Activated CD4-positive, alpha-beta T cell treated with anti-CD3 and anti-CD28 coated beads, Interleukin-2, amount 50 U/mL, for 24 hours (primary cell): Measurements from ENCODE around the gene ZNF230.

ENCODE experiments used
- DNase-seq, 2 donors: peaks; one replicate each; pipeline ENCODE4 v3.0.0-alpha.2; 2020; ENCODE audit warnings: low read depth in 1 of 2, low spot score in 1 of 2

The ZNF230 gene

DNA sequence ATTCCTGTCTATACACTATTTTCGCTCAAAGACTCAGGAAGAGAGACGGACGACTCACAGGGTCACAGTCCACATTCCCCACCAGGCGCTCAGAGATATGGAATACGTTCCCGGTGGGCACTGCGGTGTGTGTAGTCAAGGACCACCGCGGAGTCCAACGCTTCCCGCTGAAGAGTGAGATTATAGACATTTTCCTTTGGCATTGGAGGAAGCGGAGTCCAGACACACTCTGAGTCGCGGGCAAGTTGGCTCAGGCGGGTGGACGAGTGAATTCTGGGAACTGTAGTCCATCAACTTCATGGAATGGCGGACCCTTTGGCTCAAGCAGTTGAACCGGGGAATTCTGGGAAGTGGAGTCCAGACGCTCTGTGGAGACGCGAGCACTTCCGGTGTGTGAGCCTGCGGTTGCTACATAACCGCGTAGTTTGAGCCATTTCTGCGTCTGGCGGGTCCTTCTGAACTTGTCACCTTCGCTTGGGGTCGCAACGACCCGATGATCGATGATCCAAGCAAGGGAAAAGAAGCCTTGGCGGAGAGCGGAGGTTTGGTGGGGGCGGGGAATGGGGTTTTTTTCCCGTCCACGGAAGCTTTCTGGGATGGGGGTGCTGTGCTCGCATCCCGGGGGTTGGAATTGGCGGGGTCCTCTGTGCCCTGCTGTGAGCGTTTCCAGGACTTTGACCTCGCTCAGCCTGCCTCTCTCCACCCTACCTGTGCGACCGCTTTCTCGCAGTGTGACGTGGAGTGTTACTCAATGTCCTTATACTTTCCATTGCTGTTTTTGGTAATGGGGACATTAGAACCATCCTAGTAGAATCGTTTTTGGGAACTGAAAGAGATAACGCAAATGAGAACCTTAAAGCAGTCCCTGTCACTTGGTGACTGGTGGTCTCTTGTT lies at the start of gene ZNF230:
ZNF230 (plus strand) TSS at position 392 of the 895 bp plus-strand sequence. CDS start 4,122 bp downstream, outside the sequence.
- DNase-seq: peak; percentile 42 to 84

DNA sequence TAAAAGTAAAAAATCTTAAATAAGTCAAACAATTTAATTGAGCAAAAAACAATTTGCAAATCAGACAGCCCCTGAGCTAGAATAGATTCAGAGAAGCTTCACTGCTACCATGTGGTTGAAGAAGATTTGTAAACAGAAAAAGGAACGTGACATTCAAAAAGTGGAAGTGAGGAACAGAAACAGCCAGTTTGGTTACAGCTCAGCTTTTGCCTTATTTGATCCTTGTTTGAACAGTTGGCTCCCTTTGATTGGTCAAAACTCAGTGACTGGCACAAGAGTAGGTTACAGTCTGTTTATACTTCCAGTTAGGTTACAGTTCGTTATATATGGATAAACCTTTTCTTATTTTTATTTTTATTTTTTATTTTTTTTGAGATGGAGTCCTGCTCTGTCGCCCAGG lies 45.9 kb upstream of the ZNF230 start:
- no peak for DNase-seq

DNA sequence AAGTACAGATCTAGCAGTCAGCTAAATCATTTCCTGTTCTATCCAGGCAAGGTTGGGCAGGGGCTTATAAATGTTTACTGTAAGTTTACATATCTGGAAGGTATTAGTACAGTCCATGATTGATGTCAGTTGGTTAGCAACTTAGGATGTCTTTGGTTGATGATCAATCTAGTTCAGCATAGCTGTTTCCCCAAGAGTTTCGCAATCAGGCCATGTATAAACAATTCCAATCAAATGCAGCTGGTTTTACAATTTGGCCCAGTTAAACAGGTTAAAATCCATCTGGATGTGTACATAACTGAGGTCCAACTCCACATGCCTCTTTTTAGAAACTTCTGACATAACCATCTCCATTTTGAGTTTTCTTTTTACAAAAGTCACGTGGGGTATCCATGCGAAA lies 44.9 kb upstream of the ZNF230 start:
- DNase-seq: no peak

DNA sequence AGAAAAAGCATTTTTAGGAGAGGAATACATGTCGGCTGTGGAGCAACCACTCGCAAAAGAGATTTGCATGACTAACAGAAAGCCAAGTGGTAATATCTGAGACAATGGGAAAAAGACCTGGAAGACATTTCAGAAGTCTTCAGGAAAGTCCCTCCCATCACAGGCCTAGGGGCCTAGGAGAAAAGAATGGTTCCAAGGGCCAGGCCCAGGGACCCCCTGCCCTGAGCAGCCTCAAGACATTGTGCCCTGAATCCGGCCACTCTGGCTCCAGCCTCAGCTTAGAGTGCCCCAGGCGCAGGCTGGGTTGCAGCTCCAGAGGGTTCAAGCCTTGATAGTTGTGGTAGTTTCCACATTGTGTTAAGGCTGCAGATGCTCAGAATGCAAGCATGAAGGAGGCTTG lies 42.3 kb upstream of the ZNF230 start:
- DNase-seq: no peak

DNA sequence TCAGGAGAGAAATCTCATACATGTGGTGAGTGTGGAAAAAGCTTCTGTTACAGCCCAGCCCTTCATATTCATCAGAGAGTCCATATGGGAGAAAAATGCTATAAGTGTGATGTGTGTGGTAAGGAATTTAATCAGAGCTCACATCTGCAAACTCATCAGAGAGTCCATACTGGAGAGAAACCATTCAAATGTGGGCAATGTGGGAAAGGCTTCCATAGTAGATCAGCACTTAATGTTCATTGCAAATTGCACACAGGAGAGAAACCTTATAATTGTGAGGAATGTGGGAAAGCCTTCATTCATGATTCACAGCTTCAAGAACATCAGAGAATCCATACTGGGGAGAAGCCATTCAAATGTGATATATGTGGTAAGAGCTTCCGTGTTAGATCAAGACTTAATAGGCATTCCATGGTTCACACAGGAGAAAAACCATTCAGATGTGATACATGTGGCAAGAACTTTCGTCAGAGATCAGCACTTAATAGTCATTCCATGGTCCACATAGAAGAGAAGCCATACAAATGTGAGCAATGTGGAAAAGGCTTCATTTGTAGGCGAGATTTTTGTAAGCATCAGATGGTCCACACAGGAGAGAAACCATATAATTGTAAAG lies 36.6 kb upstream of the ZNF230 start:
- no peak for DNase-seq

DNA sequence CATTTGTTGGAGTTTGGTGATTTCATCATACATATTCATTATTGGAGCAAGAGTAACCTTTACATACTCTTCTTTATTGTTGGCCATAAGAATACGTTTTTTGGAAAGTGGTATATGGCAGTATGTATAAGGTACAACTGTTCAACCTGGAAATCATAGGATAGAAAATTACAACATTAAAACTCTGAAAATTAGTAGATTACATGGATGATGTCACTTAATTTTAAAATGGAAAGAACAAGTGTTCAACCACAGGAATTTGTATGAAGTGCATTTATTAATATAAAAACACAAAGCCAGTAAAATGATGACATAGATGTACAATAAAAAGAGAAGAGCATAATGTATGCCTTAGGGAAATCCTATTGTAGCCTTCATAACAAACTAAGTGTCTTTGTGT lies 26.0 kb upstream of the ZNF230 start:
- DNase-seq: no peak

DNA sequence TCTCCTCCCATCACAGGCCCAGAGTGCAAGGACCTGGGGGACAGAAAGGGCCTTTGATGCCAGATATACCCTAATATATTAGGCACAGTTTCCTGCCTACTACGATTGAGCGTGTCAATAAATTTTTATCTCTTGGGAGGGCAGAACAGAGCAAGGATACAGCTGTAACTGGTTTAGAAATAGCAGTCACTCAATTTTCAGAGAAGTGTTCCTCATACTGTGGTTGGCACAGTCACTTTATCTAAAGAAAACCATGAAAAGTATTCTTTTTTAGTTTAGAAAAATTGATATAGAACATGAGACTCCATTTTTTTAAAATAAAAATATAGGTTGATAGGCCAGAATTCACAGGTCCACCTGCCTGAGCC lies 19.2 kb upstream of the ZNF230 start:
- no peak for DNase-seq

DNA sequence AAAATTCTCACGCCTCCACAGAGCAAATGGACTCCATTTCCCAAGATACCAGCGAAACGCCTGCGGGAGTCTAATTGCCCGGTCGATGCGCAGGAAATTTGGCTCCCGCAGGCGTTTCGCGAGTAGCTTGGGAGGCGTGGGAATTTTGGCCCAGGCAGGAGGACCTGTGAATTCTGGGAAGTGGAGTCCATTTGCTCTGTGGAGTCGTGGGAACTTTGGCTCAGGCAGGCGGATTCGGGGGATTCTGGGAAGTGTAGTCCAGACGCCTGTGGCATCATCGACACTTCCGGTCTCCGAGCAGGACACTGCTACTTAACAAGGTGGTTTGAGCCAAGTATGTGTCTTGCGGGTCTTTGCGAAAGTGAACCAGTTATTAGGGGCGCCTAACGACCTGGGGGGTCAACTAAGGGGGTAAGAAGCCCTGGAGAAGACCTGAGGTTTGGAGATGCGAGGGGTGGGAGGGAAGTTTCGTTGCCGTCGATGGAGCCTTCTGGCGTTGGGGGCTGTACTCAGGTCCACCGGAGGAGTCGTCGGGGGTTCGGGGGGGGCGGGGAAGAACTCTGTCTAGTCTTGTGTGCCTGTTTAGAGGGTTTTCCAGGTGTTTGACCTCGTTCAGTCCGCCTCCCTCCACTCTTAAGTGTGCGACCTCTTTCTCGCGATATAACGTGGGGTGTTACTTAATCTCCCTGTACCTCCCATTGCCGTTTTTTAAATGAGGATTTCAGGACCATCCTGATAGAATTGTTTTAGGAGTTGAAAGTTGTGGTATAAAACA lies 18.7 kb upstream of the ZNF230 start, which contains the start of gene ZNF155:
ZNF155 (plus strand) TSS at position 277 of the 775 bp plus-strand sequence. CDS start 4,356 bp downstream, outside the sequence.
- DNase-seq: peak; percentile 50 to 71

DNA sequence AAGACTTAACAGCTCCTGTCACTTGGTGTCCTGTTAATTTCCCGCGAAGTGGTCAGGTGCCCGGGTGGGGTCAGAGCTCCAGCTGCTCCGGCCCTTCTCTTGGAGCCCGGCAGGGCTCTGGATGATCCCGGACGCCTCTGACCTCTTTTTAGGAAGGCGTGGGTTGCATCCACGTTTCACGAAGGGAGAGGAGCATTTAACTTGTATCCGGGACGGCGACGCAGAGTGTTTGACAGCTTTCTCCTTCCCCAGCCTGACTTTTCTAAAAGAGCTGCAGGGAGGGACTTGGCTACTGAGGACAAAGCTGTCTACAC lies 18.1 kb upstream of the ZNF230 start:
- no peak for DNase-seq

DNA sequence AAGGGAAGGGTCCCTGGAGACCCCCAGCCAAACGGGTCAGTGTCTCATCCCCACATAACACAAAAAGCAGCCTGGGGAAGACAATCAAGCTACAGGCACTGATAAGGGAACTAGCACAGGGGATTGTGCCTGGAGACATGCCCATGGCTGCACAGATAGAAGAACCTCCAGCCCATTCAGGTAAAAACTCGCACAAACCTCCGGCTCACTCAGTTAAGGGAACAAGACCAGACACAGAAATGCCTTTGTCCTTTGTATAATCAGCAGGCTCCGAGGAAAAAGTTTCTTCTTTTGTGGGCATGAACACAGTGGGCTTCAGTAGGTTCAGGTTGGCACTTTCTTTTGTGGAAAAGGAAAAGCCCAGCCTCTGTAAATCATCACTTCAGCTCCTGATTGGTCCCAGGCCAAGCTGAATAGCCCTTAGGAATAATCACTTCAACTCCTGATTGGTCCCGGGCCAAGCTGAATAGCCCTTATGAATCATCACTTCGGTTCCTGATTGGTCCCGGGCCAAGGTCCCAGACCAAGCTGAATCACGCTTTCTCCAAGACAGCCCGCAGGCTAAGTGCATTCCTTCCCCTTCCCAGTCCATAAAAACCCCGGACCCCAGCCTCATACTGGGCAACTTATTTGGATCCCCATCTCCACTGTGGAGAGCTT lies 5.0 kb upstream of the ZNF230 start:
- no peak for DNase-seq

DNA sequence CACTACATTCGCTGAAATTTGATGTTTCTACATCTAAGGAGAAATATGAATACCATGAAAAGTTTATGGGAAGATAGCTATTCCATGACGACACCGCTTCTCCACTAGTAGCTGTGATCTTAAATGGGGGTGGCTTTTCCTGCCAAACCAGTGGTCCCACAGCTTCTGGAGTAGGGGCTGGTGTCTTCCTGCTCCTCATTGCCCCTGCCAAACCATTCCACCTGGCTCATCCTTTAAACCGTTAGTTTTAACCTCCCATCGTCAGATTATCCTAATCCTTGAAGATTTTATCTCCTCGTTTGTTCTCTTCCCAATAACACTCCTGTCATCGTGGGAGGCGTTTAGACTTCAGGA lies 568 bp upstream of the ZNF230 start:
- no peak for DNase-seq

DNA sequence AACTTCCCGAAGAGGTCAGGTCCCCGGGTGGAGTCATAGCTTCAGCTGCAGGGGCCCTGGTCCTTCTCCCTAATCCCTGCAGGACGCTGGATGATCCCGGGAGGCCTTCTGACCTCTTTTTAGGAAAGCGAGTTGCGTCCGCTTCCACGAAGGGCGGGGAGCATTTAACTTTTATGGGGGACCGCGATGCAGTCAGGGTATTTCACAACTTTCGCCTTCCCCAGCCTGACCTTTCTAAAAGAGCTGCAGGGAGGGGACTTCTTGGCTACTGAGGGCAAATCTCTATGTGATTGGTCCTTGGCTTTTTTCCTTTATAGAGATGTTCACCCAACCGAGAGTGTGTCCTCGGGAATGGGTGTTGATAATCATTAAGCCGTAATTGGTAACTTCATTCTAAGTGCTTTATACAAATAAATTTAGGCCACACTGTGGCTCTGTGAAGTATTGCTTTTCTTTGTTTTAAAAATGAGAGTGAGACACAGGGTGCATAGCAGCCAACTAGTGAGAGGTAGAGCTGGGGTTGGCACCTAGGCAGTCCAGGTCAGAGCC lies 778 bp downstream of the ZNF230 start:
- no peak for DNase-seq

DNA sequence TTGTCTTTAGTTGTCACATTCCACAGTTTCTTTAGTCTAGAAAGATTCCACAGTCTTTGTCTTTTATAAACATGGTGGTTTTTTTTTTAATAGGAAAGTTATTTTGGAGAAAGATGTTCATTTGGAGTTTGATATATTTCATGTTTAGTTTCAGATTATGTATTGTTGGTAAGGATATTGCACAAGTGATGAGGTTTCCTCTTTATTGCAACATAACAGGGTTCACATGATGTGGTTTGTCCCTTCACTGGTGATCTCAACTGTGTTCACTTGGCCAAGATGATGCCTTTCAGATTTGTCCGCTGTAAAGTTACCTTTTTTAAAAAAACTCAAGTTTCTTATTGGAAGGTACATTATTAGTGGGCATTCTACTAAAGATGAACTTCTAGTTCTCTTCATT lies 3.2 kb downstream of the ZNF230 start:
- DNase-seq: no peak

DNA sequence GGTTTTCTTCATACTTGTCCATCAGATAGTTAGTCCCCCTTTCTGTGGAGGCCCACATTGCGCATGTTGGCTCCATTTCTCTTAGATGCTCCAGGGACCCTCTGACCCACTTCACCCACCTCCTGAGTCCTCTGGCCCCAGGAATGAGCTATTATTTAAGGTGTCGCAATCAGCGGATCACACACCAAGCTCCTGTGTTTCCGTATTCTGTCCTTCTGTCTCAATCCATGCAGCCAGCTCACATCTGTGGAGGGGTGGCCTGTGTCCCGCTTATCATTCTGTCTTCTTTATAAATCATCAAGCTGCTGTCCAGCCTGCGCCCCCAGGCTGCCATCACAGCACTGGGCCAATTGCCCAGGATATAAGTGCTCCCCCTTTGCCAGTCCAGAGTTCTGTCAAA lies 4.7 kb downstream of the ZNF230 start:
- DNase-seq: no peak

DNA sequence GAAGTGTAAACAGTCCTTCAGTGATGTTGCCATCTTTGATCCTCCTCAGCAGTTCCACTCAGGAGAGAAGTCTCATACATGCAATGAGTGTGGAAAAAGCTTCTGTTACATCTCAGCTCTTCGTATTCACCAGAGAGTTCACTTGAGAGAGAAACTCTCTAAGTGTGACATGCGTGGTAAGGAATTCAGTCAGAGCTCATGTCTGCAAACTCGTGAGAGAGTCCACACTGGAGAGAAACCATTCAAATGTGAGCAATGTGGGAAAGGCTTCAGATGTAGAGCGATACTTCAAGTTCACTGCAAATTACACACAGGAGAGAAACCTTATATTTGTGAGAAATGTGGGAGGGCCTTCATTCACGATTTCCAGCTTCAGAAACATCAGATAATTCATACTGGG lies 7.7 kb downstream of the ZNF230 start:
- no peak for DNase-seq

DNA sequence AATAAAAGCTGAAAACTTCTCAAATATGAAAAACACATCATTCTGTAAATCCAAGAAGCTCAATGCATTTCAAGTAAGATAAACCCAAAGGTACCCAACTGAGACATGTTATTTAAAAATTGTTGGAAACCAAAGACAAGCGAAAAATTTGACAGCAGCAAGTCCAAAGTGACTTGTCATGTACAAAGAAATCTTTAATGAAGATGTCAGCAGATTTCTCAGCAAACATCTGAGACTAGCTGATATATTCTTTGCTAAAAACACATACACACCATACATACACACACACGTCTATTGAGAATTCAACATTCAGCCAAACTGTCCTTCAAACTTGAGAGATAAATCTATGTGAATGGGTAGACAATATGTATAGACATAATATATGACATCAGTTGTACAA lies 16.7 kb downstream of the ZNF230 start:
- DNase-seq: no peak

DNA sequence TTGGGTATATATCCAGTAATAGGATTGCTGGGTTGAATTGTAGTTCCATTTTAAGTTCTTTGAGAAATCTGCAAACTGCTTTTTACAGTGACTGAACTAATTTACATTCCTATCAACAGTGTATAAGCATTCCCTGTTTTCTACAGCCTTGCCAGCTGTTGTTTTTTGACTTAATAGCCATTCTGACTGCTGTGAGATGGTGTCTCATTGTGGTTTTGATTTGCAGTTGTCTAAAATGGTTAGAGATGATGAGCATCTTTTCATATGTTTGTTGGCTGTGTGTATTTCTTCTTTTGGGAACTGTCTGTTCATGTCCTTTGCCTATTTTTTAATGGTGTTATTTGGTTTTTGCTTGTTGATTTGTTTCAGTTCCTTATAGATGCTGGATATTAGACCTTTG lies 18.5 kb downstream of the ZNF230 start:
- DNase-seq: no peak

DNA sequence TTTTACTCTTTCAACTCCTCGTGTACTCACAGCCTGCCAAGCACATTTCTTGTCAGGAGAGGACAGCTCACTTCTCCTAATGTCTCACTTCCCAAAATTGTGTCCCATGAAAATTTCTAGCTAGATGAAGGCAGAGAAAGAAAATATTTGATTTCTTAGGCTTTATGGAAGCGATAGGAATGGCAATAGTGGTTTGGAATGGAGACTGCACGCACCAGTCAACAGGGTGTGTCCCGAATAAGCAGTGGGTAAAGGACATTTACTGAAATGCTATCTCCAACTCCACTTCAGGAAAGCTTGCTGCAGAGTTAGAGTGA lies 22.1 kb downstream of the ZNF230 start:
- no peak for DNase-seq

DNA sequence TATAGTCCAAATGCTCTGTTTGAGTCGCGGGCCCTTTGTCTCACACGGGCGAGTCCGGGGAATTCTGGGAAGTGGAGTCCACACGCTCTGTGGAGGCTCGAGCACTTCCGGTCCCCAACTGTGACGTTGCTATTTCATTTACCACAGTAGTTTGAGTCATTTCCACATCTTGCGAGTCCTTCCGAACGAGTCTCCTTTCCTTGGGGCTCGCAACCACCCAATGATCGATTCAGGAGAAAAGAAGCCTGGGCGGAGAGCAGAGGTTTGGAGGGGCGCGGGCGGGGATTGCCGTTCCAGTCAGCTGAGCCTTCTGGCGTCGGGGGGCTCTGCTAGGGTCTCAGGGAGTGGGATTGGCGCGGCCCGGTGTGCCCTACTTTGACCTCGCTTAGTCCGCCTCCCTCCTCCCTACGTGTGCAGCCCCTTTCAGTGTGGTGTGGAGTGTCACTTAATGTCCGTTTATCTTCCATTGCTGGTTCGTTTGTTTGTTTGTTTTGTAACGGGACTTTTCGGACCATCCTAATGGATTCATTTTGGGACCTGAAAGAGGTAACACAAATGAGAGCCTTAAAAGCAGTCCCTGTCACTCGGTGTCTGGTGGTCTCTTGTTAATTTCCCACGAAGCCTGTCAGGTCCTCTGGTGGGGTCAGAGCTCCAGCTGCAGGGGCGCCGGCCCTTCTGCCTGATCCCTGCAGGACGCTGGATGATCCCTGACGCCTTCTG lies 22.6 kb downstream of the ZNF230 start, which contains the start of gene ZNF222:
ZNF222 (plus strand) TSS at position 163 of the 720 bp plus-strand sequence; CDS start at position 221, 58 bp downstream.
- DNase-seq: peak; percentile 54 to 76

DNA sequence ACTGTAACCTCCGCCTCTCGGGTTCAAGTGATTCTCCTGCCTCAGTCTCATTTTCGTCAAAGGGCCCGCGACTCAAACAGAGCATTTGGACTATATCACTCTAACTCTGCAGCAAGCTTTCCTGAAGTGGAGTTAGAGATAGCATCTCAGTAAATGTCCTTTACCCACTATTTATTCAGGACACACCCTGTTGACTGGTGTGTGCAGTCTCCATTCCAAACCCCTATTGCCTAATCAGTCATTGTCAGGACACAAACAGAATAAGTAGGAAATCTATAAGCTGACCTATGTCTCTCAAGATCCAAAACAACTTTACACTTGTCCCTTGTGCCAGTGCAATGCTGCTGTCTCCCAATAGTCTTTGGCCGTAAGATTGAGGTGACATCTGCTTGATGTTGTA lies 23.9 kb downstream of the ZNF230 start:
- DNase-seq: no peak
